ENCODE data around the gene KHSRP.
"Not testable (repeated sequence)": the region's sequence is repeated elsewhere in the genome, so short reads cannot be mapped to it uniquely, and the experiment has no call there.

The KHSRP gene

GRCh38 chr19:6450166-6450565, 25.6 kb upstream of the KHSRP start:
- DNase-seq: no peak

- DNase-seq: no peak
These were observed 23.4 kb upstream of the KHSRP start for GRCh38 chr19:6448045-6448444.

- no peak for DNase-seq
These were observed 21.8 kb upstream of the KHSRP start for GRCh38 chr19:6446452-6446851.

GRCh38 chr19:6443986-6444385, 19.4 kb upstream of the KHSRP start:
- no peak for DNase-seq

GRCh38 chr19:6442087-6442688, 17.6 kb upstream of the KHSRP start:
- no peak for DNase-seq

- DNase-seq: no peak
These were observed 16.3 kb upstream of the KHSRP start for GRCh38 chr19:6440905-6441304.

- no peak for DNase-seq
These were observed 15.1 kb upstream of the KHSRP start for GRCh38 chr19:6439743-6440142.

GRCh38 chr19:6433663-6434062, 9.1 kb upstream of the KHSRP start, which contains the start of gene SLC25A41:
TSS of gene SLC25A41 (minus strand) at chr19:6433763. CDS start at chr19:6433693, 70 bp downstream.
- DNase-seq: no peak

- DNase-seq: no peak
These were observed 8.6 kb upstream of the KHSRP start for GRCh38 chr19:6433165-6433564.

GRCh38 chr19:6431891-6432290, 7.3 kb upstream of the KHSRP start:
- no peak for DNase-seq

- DNase-seq: no peak
These were observed 5.0 kb upstream of the KHSRP start for GRCh38 chr19:6429419-6430221.

- not testable (repeated sequence) for DNase-seq
These were observed 4.2 kb upstream of the KHSRP start for GRCh38 chr19:6428692-6429418.

GRCh38 chr19:6427131-6427530, 2.5 kb upstream of the KHSRP start:
- DNase-seq: no peak

GRCh38 chr19:6425732-6426620, 1.4 kb upstream of the KHSRP start:
- peak; percentile 6 to 11 for DNase-seq

- peak; percentile 99 to 100 for DNase-seq
These were observed 524 bp upstream of the KHSRP start for GRCh38 chr19:6424939-6425731.

GRCh38 chr19:6423499-6424194, 964 bp downstream of the KHSRP start:
- no peak for DNase-seq

- no peak for DNase-seq
These were observed 3.3 kb downstream of the KHSRP start for GRCh38 chr19:6421075-6422014.

GRCh38 chr19:6418562-6418932, 6.1 kb downstream of the KHSRP start:
- DNase-seq: no peak

GRCh38 chr19:6417713-6418561, 6.7 kb downstream of the KHSRP start:
- DNase-seq: no peak

Measured in SHP77 (cell line).